ENCODE results near the gene DNASE1L1. TPM values are rescaled to one million over a fixed set of nuclear protein-coding genes. Genes with fewer than 3 reads are reported as not detected.
A peak's percentile ranks its signal among the peaks of the same experiment; 100 is the strongest.

Gene DNASE1L1
- 10 to 100 TPM in 1 of 2 donors, 1 to 10 TPM in 1; 9.6 to 16.1 TPM for total RNA-seq

- 64 to 67% methylated on average over 3 to 6 of the region's 26 CpGs for WGBS, 2 donors
- peak; percentile 22 for ATAC-seq
- peak within 1 kb of the TSS in 2 of 4 donors; percentile 36 to 63 for H3K27ac ChIP-seq
- no peak within 1 kb of the TSS for H3K4me3 ChIP-seq
- TF ChIP-seq, protein P1, sequence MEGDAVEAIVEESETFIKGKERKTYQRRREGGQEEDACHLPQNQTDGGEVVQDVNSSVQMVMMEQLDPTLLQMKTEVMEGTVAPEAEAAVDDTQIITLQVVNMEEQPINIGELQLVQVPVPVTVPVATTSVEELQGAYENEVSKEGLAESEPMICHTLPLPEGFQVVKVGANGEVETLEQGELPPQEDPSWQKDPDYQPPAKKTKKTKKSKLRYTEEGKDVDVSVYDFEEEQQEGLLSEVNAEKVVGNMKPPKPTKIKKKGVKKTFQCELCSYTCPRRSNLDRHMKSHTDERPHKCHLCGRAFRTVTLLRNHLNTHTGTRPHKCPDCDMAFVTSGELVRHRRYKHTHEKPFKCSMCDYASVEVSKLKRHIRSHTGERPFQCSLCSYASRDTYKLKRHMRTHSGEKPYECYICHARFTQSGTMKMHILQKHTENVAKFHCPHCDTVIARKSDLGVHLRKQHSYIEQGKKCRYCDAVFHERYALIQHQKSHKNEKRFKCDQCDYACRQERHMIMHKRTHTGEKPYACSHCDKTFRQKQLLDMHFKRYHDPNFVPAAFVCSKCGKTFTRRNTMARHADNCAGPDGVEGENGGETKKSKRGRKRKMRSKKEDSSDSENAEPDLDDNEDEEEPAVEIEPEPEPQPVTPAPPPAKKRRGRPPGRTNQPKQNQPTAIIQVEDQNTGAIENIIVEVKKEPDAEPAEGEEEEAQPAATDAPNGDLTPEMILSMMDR (IDR thresholded peaks at IDR 0.05), result no peak
- TF ChIP-seq POLR2A (IDR thresholded peaks at IDR 0.05), result peak in 1 of 3 donors; percentile 24
- DNase-seq, result peak; percentile 50 to 81 (median 74)
- intact Hi-C loops (cut with DNase I), result no loop called here
- H3K27me3 ChIP-seq, result no peaks in the 10 kb centered on the region
- H3K9me3 ChIP-seq, result no peaks in the 10 kb centered on the region
- H3K4me1 ChIP-seq, result peaks cover 12% of the 10 kb centered on the region
- H3K36me3 ChIP-seq (replicated peaks in 1 of 2; ENCODE audit: insufficient read depth in 1 of 2, low read depth in 2 of 2), result no peaks in the 10 kb centered on the region
Measured at GRCh38 chrX:154409222-154409871, at the start of gene DNASE1L1. Gene DNASE1L1 (minus strand): TSS chrX:154409254. CDS start chrX:154405568, 3,686 bp downstream.

DNA sequence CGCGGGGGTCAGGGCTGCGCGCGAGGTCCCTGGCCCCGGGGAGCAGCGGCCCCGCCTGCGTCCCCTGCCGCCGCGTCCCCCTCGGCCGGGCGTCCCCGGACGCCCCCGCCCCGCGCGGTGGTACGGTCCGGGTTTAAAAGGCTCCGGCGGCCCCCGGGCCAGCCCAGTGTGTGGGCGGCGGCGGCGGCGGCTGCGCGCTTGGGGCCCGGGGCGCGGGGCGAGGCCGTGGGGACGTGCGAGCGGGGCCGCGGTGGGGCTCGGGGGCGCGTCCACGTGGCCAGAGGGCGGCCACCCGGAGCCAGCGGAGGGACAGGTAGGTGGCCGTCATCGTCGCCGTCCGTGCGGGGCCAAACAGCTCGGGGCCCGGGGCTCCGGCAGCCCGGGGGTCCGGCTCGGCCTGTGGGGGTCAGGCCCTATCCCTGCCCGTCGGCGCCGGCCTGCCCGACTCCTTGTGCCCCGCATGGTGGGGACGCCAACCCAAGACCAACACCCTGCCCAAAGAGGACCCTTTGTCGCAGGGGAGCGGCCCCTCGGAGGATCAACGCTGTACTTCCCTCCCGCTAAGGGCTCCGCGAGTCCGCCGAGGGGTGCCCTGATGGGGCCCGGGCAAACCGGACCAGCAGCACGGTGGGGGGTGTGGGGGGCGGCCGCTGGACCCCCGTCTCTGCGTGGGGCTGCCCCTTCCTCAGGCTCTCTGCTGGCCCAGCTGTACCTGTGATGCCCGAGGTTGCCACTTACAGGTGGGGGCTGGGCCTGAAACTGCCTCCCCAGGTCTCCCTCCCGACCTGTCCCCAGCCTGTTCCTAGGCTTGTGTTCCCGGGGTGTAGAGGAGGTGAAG, 49.3 kb upstream of the DNASE1L1 start, which contains the start of gene PLXNA3:
TSS of gene PLXNA3 (plus strand) at position 166 of the 838 bp plus-strand sequence. CDS start 1,903 bp downstream, outside the sequence.
- ATAC-seq (peak; percentile 82), DNase-seq (peak in 3 of 4 donors; percentile 45 to 62 (median 48))
- TF ChIP-seq, protein P1 (IDR thresholded peaks at IDR 0.05), result no peak
- TF ChIP-seq POLR2A (IDR thresholded peaks at IDR 0.05), result peak in 1 of 3 donors; percentile 21
- Histone ChIP-seq H3K9me3 (no peaks in the 10 kb centered on the region), H3K27me3 (no peaks in the 10 kb centered on the region), H3K4me1 (no peaks in the 10 kb centered on the region), H3K27ac (peak within 1 kb of the TSS; percentile 17 to 61 (median 48)), H3K36me3 (replicated peaks in 1 of 2; ENCODE audit: insufficient read depth in 1 of 2, low read depth in 2 of 2) (no peaks in the 10 kb centered on the region), H3K4me3 (peak within 1 kb of the TSS; percentile 15 to 31)
- 0% methylated on average over 2 to 18 of the region's 88 CpGs for WGBS, 2 donors
- intact Hi-C loops (cut with DNase I), result no loop called here

DNA sequence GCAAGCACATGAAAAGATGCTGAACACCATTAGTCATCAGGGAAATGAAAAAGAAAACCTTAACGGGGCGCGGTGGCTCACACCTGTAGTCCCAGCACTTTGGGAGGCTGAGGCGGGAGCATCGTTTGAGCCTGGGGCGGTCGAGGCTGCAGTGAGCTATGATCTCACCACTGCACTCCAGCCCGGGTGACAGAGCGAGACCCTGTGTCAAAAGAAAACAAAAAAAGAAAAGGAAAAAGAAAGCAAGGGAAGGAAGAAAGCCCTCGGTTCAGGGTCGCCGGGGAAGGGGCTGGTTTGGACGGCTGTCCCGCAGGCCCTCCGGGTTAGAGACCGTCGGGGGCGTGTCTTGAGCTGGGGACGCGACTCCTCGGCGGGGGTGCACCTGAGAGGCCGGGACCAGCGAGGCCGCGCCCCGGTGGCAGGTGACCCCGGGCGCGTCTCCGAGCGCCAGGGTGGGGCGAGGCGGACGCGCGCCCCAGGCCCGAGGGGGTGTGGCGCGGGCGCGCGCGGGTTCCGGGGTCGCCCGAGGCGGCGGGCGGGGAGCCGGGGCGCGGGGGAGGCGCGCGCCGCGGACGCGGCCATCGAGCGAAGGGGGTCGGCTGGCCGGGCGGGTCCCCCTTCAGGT, 48.5 kb upstream of the DNASE1L1 start:
- peak overlapping the region; percentile 17 to 61 (median 48) for H3K27ac ChIP-seq
- no peaks in the 10 kb centered on the region for H3K4me1 ChIP-seq
- 2 to 11% methylated on average over 22 to 55 of the region's 65 CpGs for WGBS, 2 donors
- ATAC-seq (peak; percentile 77), DNase-seq (peak; percentile 49 to 68 (median 52))
- no peaks in the 10 kb centered on the region for H3K9me3 ChIP-seq
- H3K4me3 ChIP-seq, result no peak overlapping the region
- intact Hi-C loops (cut with DNase I), result no loop called here
- TF ChIP-seq, protein P1 (IDR thresholded peaks at IDR 0.05), result no peak
- H3K27me3 ChIP-seq, result no peaks in the 10 kb centered on the region
- H3K36me3 ChIP-seq (replicated peaks in 1 of 2; ENCODE audit: insufficient read depth in 1 of 2, low read depth in 2 of 2), result no peaks in the 10 kb centered on the region

- H3K27me3 ChIP-seq, result no peaks in the 10 kb centered on the region
- 94% methylated on average over 6 to 9 of the region's 9 CpGs for WGBS, 2 donors
- TF ChIP-seq POLR2A (IDR thresholded peaks at IDR 0.05), result no peak
- TF ChIP-seq, protein P1 (IDR thresholded peaks at IDR 0.05), result no peak
- H3K27ac ChIP-seq, result no peak overlapping the region
- intact Hi-C loops (cut with DNase I), result no loop called here
- H3K36me3 ChIP-seq (replicated peaks in 1 of 2; ENCODE audit: insufficient read depth in 1 of 2, low read depth in 2 of 2), result peaks cover 0 to 6% of the 10 kb centered on the region in 2 donors
- ATAC-seq, result no peak
- no peak for DNase-seq
- no peaks in the 10 kb centered on the region for H3K9me3 ChIP-seq
- no peaks in the 10 kb centered on the region for H3K4me1 ChIP-seq
- no peak overlapping the region for H3K4me3 ChIP-seq
Measured at GRCh38 chrX:154452823-154453222, 43.8 kb upstream of the DNASE1L1 start.

All from body of pancreas (tissue), 4 donors.